ENCODE results near the gene FAM24A.
"Not testable (repeated sequence)": the region's sequence is repeated elsewhere in the genome, so short reads cannot be mapped to it uniquely, and the experiment has no call there.

Gene FAM24A

DNA sequence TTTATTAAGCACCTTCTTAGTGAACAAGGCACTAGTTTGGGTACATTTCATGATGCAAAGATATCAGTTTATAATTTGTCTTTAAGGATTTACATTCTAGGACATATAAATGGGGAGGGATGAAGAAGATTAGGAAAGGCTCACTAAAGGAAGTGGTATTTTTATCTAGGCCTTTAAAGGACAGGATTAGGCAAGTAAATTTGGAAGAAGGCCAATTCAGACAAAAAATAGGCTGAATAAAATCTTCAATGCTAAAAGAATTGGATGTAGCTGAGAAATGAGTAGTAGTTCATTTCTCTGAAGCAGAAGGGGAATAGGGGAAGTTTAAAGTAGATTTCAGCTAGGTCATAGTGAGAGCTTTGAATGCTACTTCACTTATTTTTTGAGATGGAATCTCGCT, 26.2 kb upstream of the FAM24A start:
- no peak overlapping the region for H2AFZ ChIP-seq
- H3K4me1 ChIP-seq = no peaks in the 10 kb centered on the region
- H3K27me3 ChIP-seq (ENCODE audit: control insufficient read depth, insufficient read depth, low read length) = no peaks in the 10 kb centered on the region
- H3K27ac ChIP-seq = no peak overlapping the region
- H3K9ac ChIP-seq = no peak overlapping the region
- H3K9me3 ChIP-seq (ENCODE audit: control insufficient read depth, low read length) = no peaks in the 10 kb centered on the region
- no peak overlapping the region for H3K4me3 ChIP-seq (ENCODE audit: low read depth, low read length)
- TF ChIP-seq CTCF (IDR thresholded peaks at IDR 0.05) = no peak
- no peaks in the 10 kb centered on the region for H3K79me2 ChIP-seq
- no peaks in the 10 kb centered on the region for H3K36me3 ChIP-seq (ENCODE audit: control insufficient read depth, insufficient read depth, low read length)
- H3K4me2 ChIP-seq (ENCODE audit: low read length) = no peak overlapping the region

DNA sequence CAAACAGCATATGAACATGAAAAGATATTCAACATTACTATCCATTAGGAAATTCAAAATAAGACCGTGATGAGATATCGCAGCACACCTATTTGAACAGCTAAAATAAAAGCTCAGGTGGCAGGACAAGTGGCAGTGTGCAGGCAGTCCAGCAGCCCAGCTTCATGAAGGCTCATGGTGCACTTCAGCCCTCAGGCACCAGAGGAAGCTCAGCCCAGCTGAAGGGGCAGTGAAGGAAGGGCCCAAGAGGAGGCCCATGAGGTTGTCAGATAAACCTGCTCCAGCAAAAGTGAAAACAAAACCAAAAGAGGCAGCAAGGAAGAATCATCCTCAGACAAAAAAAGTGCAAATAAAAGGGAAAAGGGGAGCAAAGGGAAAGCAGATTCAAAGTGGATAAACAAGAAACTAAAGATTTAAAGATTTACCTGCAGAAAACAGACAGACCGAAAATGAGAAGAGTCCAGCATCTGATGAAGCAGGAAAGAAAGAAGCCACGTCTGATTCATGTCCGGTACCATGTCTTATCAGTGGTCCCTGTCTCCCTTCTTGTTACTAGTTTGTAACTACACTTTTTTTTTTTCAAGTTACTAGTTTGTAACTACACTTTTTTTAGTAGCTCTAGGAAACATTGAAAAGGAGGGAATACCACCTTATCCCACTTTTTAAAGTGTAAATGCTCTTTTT, 16.0 kb upstream of the FAM24A start:
- Histone ChIP-seq H2AFZ (no peak overlapping the region), H3K9ac (no peak overlapping the region), H3K79me2 (no peaks in the 10 kb centered on the region), H3K4me2 (ENCODE audit: low read length) (no peak overlapping the region), H3K4me3 (ENCODE audit: low read depth, low read length) (no peak overlapping the region), H3K4me1 (no peaks in the 10 kb centered on the region), H3K36me3 (ENCODE audit: control insufficient read depth, insufficient read depth, low read length) (no peaks in the 10 kb centered on the region), H3K9me3 (ENCODE audit: control insufficient read depth, low read length) (no peaks in the 10 kb centered on the region), H3K27me3 (ENCODE audit: control insufficient read depth, insufficient read depth, low read length) (no peaks in the 10 kb centered on the region), H3K27ac (no peak overlapping the region)
- no peak for TF ChIP-seq CTCF (IDR thresholded peaks at IDR 0.05)

DNA sequence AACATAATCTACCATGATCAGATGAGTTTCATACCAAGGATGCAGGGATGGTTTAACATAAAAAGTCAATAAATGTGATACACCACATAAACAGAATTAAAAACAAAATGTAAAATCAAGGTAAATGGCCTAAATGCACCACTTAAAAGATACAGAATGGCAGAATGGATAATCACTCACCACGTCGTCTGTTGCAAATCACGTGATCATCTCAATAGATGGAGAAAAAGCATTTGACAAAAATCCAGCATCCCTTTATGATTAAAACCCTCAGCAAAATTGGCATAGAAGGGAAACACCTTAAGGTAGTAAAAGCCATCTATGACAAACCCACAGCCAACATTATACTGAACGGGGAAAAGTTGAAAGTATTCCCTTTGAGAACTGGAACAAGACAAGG, 6.5 kb upstream of the FAM24A start:
- H3K79me2 ChIP-seq; H3K4me1 ChIP-seq; H3K9me3 ChIP-seq (ENCODE audit: control insufficient read depth, low read length); H3K9ac ChIP-seq; H3K4me3 ChIP-seq (ENCODE audit: low read depth, low read length); H3K27me3 ChIP-seq (ENCODE audit: control insufficient read depth, insufficient read depth, low read length); H2AFZ ChIP-seq; H3K4me2 ChIP-seq (ENCODE audit: low read length); H3K36me3 ChIP-seq (ENCODE audit: control insufficient read depth, insufficient read depth, low read length); H3K27ac ChIP-seq: not testable (repeated sequence)

- TF ChIP-seq CTCF (IDR thresholded peaks at IDR 0.05) = no peak
- H3K4me3 ChIP-seq (ENCODE audit: low read depth, low read length) = no peak overlapping the region
- no peak overlapping the region for H3K9ac ChIP-seq
- H3K4me2 ChIP-seq (ENCODE audit: low read length) = no peak overlapping the region
- no peak overlapping the region for H2AFZ ChIP-seq
- H3K9me3 ChIP-seq (ENCODE audit: control insufficient read depth, low read length) = no peaks in the 10 kb centered on the region
- no peaks in the 10 kb centered on the region for H3K4me1 ChIP-seq
- H3K79me2 ChIP-seq = no peaks in the 10 kb centered on the region
- H3K36me3 ChIP-seq (ENCODE audit: control insufficient read depth, insufficient read depth, low read length) = peaks cover 2% of the 10 kb centered on the region
- no peak overlapping the region for H3K27ac ChIP-seq
- no peaks in the 10 kb centered on the region for H3K27me3 ChIP-seq (ENCODE audit: control insufficient read depth, insufficient read depth, low read length)
Measured at GRCh38 chr10:122911889-122912484, 1.6 kb downstream of the FAM24A start.

DNA sequence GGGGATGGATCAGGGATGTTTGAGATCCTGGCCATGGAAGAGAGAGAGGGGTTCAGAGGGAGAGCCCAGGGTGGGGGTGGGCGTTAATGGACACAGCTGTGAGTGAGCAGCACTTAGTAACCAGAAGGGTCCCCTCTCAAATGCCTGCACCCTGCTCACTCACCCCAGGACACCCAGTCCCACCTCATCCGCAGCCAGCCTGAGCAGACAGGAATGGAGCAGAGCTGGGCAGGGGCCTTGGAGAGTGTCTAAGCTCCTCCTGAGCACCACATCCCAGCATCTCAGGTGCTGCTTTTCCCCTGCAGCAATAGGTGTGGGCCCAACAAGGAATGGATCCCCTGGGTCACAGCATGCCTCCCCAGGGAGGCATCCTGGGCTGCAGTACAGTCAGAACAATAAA, 5.3 kb downstream of the FAM24A start:
- no peaks in the 10 kb centered on the region for H3K9me3 ChIP-seq (ENCODE audit: control insufficient read depth, low read length)
- TF ChIP-seq CTCF (IDR thresholded peaks at IDR 0.05) = no peak
- H3K27me3 ChIP-seq (ENCODE audit: control insufficient read depth, insufficient read depth, low read length) = no peaks in the 10 kb centered on the region
- no peak overlapping the region for H3K9ac ChIP-seq
- no peak overlapping the region for H3K4me2 ChIP-seq (ENCODE audit: low read length)
- no peaks in the 10 kb centered on the region for H3K4me1 ChIP-seq
- H3K4me3 ChIP-seq (ENCODE audit: low read depth, low read length) = no peak overlapping the region
- no peak overlapping the region for H2AFZ ChIP-seq
- H3K27ac ChIP-seq = no peak overlapping the region
- no peaks in the 10 kb centered on the region for H3K79me2 ChIP-seq
- H3K36me3 ChIP-seq (ENCODE audit: control insufficient read depth, insufficient read depth, low read length) = no peaks in the 10 kb centered on the region

Measured in parathyroid adenoma (tissue), 2 donors.